Neutrophil (primary cell): ENCODE measurements around the gene GBX2.

Experiments
- H3K27ac ChIP-seq: fragments of 200-600 bp; sonication (generic); 2 replicates; pipeline ENCODE4 v1.5.1; 2016; ENCODE audit warnings: mild to moderate bottlenecking, moderate library complexity
- H3K27me3 ChIP-seq: fragments of 200-600 bp; sonication (generic); 2 replicates; pipeline ENCODE4 v1.6.0; 2016; ENCODE audit warnings: mild to moderate bottlenecking
- H3K36me3 ChIP-seq: fragments of 200-600 bp; sonication (generic); 2 replicates; pipeline ENCODE4 v1.5.1; 2017
- H3K4me1 ChIP-seq, 2 experiments: fragments of 200-600 bp in 1 of 2; sonication (generic) in 1 of 2; 1 replicate in 1 of 2; 2 replicates in 1 of 2; pipeline versions ENCODE4 v1.5.1 to v1.6.1; 2013 to 2016; ENCODE audit warnings: low read depth in 1 of 2, low read length in 1 of 2, mild to moderate bottlenecking in 1 of 2, moderate library complexity in 1 of 2; ENCODE audit not compliant: control insufficient read depth in 1 of 2, insufficient read depth in 1 of 2
- H3K4me3 ChIP-seq, 2 experiments: fragments of 200-600 bp in 1 of 2; sonication (generic) in 1 of 2; 1 replicate in 1 of 2; 2 replicates in 1 of 2; pipeline ENCODE4 v1.5.1; 2013 to 2016; ENCODE audit warnings: low read depth in 1 of 2, low read length in 1 of 2, mild to moderate bottlenecking in 1 of 2, moderate library complexity in 1 of 2
- H3K9me3 ChIP-seq: fragments of 200-600 bp; sonication (generic); 2 replicates; pipeline ENCODE4 v1.5.1; 2016
- CTCF ChIP-seq: fragments of 200-600 bp; sonication (generic); IDR thresholded peaks from 2 replicates; pipeline ENCODE4 v1.5.1; 2016; ENCODE audit warnings: antibody characterized with exemption

The GBX2 gene

GRCh38 chr2:236208019-236208926, 40.1 kb upstream of the GBX2 start:
- H3K27me3 ChIP-seq: peaks cover 10% of the 10 kb centered on the region
- no peaks in the 10 kb centered on the region for H3K4me1 ChIP-seq
- no peak overlapping the region for H3K4me3 ChIP-seq
- no peak for TF ChIP-seq CTCF
- H3K27ac ChIP-seq: no peak overlapping the region
- H3K36me3 ChIP-seq: no peaks in the 10 kb centered on the region
- no peaks in the 10 kb centered on the region for H3K9me3 ChIP-seq

GRCh38 chr2:236207472-236207871, 39.3 kb upstream of the GBX2 start:
- H3K9me3 ChIP-seq: no peaks in the 10 kb centered on the region
- no peaks in the 10 kb centered on the region for H3K36me3 ChIP-seq
- peaks cover 6% of the 10 kb centered on the region for H3K27me3 ChIP-seq
- H3K27ac ChIP-seq: no peak overlapping the region
- H3K4me3 ChIP-seq: no peak overlapping the region
- no peak for TF ChIP-seq CTCF
- no peaks in the 10 kb centered on the region for H3K4me1 ChIP-seq

GRCh38 chr2:236205867-236206645, 37.9 kb upstream of the GBX2 start:
- no peak overlapping the region for H3K4me3 ChIP-seq
- TF ChIP-seq CTCF: no peak
- H3K9me3 ChIP-seq: no peaks in the 10 kb centered on the region

GRCh38 chr2:236204953-236205352, 36.8 kb upstream of the GBX2 start:
- TF ChIP-seq CTCF: no peak
- peaks cover 9% of the 10 kb centered on the region for H3K27me3 ChIP-seq
- H3K9me3 ChIP-seq: no peaks in the 10 kb centered on the region
- H3K36me3 ChIP-seq: no peaks in the 10 kb centered on the region
- H3K27ac ChIP-seq: no peak overlapping the region
- H3K4me1 ChIP-seq: no peaks in the 10 kb centered on the region
- H3K4me3 ChIP-seq: no peak overlapping the region

More at GRCh38 chr2:236205867-236206645, 37.9 kb upstream of the GBX2 start:
- Histone ChIP-seq H3K27me3 (peaks cover 4% of the 10 kb centered on the region), H3K27ac (no peak overlapping the region), H3K36me3 (no peaks in the 10 kb centered on the region), H3K4me1 (no peaks in the 10 kb centered on the region)

- TF ChIP-seq CTCF: no peak
- Histone ChIP-seq H3K27ac (no peak overlapping the region), H3K9me3 (no peaks in the 10 kb centered on the region), H3K4me1 (no peaks in the 10 kb centered on the region), H3K27me3 (peaks cover 9% of the 10 kb centered on the region), H3K36me3 (no peaks in the 10 kb centered on the region), H3K4me3 (no peak overlapping the region)
Measured at GRCh38 chr2:236200378-236200777, 32.2 kb upstream of the GBX2 start.
